Lung (tissue), 12 donors: ENCODE results near the gene C1orf198. TPM values are rescaled to one million over a fixed set of nuclear protein-coding genes. Genes with fewer than 3 reads are reported as not detected.
"Not testable (repeated sequence)": the region's sequence is repeated elsewhere in the genome, so short reads cannot be mapped to it uniquely, and the experiment has no call there.

Source experiments
- ATAC-seq: fragments of 200-7000 bp; cut with Tn5 transposase; one replicate; pipeline ENCODE4 v1.9.1; 2020; ENCODE audit warnings: moderate number of reproducible peaks; ENCODE audit not compliant: insufficient read depth, low FRiP score
- DNase-seq, 3 donors: peaks; one replicate each; pipeline ENCODE4 v3.0.0-alpha.2; 2013 to 2017
- H3K27ac ChIP-seq, 2 donors: one replicate each; pipeline ENCODE4 v1.5.1; 2013; ENCODE audit warnings: mild to moderate bottlenecking in 2 of 2, moderate library complexity in 2 of 2, control low read depth in 1 of 2, inconsistent platforms in 1 of 2, low read depth in 1 of 2, low read length in 1 of 2
- H3K27me3 ChIP-seq, 3 donors: one replicate each; pipeline ENCODE4 v1.5.1; 2013; ENCODE audit warnings: low read length in 2 of 3; ENCODE audit not compliant: control insufficient read depth in 3 of 3, insufficient read depth in 3 of 3
- H3K36me3 ChIP-seq, 4 donors: one replicate each; pipeline ENCODE4 v1.5.1; 2013; ENCODE audit warnings: low read length in 4 of 4, mild to moderate bottlenecking in 1 of 4, moderate library complexity in 1 of 4; ENCODE audit not compliant: control insufficient read depth in 4 of 4, insufficient read depth in 4 of 4
- H3K4me1 ChIP-seq, 5 donors: one replicate each; pipeline ENCODE4 v1.5.1; 2013; ENCODE audit warnings: low read length in 5 of 5, mild to moderate bottlenecking in 2 of 5, moderate library complexity in 1 of 5; ENCODE audit not compliant: control insufficient read depth in 5 of 5, insufficient read depth in 5 of 5
- H3K4me3 ChIP-seq: one replicate; pipeline ENCODE4 v1.5.1; 2013; ENCODE audit warnings: mild to moderate bottlenecking, control low read depth, moderate library complexity
- H3K9ac ChIP-seq, 2 donors: one replicate each; pipeline ENCODE4 v1.5.1; 2013; ENCODE audit warnings: low read length in 2 of 2, control low read depth in 1 of 2; ENCODE audit not compliant: insufficient read depth in 1 of 2
- H3K9me3 ChIP-seq, 4 donors: one replicate each; pipeline ENCODE4 v1.5.1; 2013; ENCODE audit warnings: low read length in 3 of 4, mild to moderate bottlenecking in 1 of 4, moderate library complexity in 1 of 4; ENCODE audit not compliant: control insufficient read depth in 4 of 4, insufficient read depth in 3 of 4
- CTCF ChIP-seq: IDR thresholded peaks from 2 replicates; pipeline ENCODE4 v1.5.1; 2012; ENCODE audit warnings: mild to moderate bottlenecking; ENCODE audit errors: control extremely low read depth, extremely low read depth
- WGBS, 2 donors: extraction: QIAGEN DNeasy Blood & Tissue Kit; methylation state at CpG; one replicate each; pipeline ENCODE4 v1.1.7; 2013; 5-methylcytosine and 5-hydroxymethylcytosine counted together
- polyA plus RNA-seq, 2 donors: library from polyadenylated mRNA; stranded (reverse); fragments of 200-250 nt; gene quantifications; one replicate each; pipeline ENCODE4 v1.2.1, GENCODE V29; 2013
- total RNA-seq, 2 donors: library from RNA; depleted of rRNA in 1 of 2; stranded (reverse); fragments of >200 nt in 1 of 2; gene quantifications; one replicate each; pipeline ENCODE4 v1.2.1, GENCODE V29; 2014 to 2021
- donor health status: control.
- donor health status: control.
- donor health status: Bipolar disorder and iron deficiency.
- donor health status: healthy.
- donor health status: DM: yes; HTN: yes; CAD: no.

C1orf198 gene
- total and polyA plus RNA-seq, 4 donors, result 25.8 to 109 (median 49.7) TPM

GRCh38 chr1:230849451-230850224 is 18.7 kb downstream of the C1orf198 start:
- H3K9ac ChIP-seq, result peak overlapping the region in 1 of 2 donors; percentile 50
- H3K4me3 ChIP-seq, result no peak overlapping the region
- no peaks in the 10 kb centered on the region for H3K27me3 ChIP-seq
- H3K9me3 ChIP-seq, result peaks cover 0 to 10% (median 2%) of the 10 kb centered on the region in 4 donors
- no peak for TF ChIP-seq CTCF
- WGBS, 2 donors, result 55 to 79% methylated on average over 14 of the region's 14 CpGs
- H3K27ac ChIP-seq, result peak overlapping the region; percentile 87 to 90
- H3K4me1 ChIP-seq, result peaks cover 23 to 34% (median 31%) of the 10 kb centered on the region in 5 donors
- H3K36me3 ChIP-seq, result peaks cover 9 to 18% (median 12%) of the 10 kb centered on the region in 4 donors
- DNase-seq (peak; percentile 84 to 96 (median 95)), ATAC-seq (peak; percentile 36)

- Histone ChIP-seq H3K27ac (peak overlapping the region; percentile 71 to 87), H3K27me3 (no peaks in the 10 kb centered on the region), H3K4me3 (no peak overlapping the region), H3K4me1 (peaks cover 23 to 34% (median 29%) of the 10 kb centered on the region in 5 donors), H3K9me3 (peaks cover 0 to 10% (median 2%) of the 10 kb centered on the region in 4 donors), H3K36me3 (peaks cover 6 to 15% (median 11%) of the 10 kb centered on the region in 4 donors), H3K9ac (no peak overlapping the region)
- no peak for TF ChIP-seq CTCF
- ATAC-seq, result no peak
- no peak for DNase-seq
- 66 to 82% methylated on average over 3 of the region's 3 CpGs for WGBS, 2 donors
Observed at GRCh38 chr1:230848235-230848634, 20.1 kb downstream of the C1orf198 start.

- H3K9me3 ChIP-seq, H3K27ac ChIP-seq, H3K4me3 ChIP-seq, H3K9ac ChIP-seq, H3K27me3 ChIP-seq, ATAC-seq, DNase-seq: not testable (repeated sequence)
- 82 to 87% methylated on average over 7 of the region's 7 CpGs for WGBS, 2 donors
- peaks cover 8 to 18% (median 15%) of the 10 kb centered on the region in 5 donors for H3K4me1 ChIP-seq
- peaks cover 5 to 21% (median 16%) of the 10 kb centered on the region in 4 donors for H3K36me3 ChIP-seq
Observed at GRCh38 chr1:230845184-230845583, 23.1 kb downstream of the C1orf198 start.

- H3K4me3 ChIP-seq, result no peak overlapping the region
- no peak for ATAC-seq
- no peak for DNase-seq
- H3K36me3 ChIP-seq, result peaks cover 5 to 21% (median 16%) of the 10 kb centered on the region in 4 donors
- peaks cover 7 to 12% (median 9%) of the 10 kb centered on the region in 5 donors for H3K4me1 ChIP-seq
- no peak overlapping the region for H3K9ac ChIP-seq
- TF ChIP-seq CTCF, result no peak
- H3K27me3 ChIP-seq, result no peaks in the 10 kb centered on the region
- WGBS, 2 donors, result 91 to 98% methylated on average over 4 of the region's 4 CpGs
- H3K9me3 ChIP-seq, result no peaks in the 10 kb centered on the region
- no peak overlapping the region for H3K27ac ChIP-seq
Observed at GRCh38 chr1:230844561-230844960, 23.8 kb downstream of the C1orf198 start.
